Epithelial cell of proximal tubule (primary cell): ENCODE results near the gene TNKS1BP1. TPM values are rescaled to one million over a fixed set of nuclear protein-coding genes. Genes with fewer than 3 reads are reported as not detected.

Experiments used
- DNase-seq: peaks from one replicate; pipeline ENCODE4 v3.0.0-alpha.2; 2011; ENCODE audit warnings: low read depth
- H3K4me3 ChIP-seq: 2 replicates; pipeline ENCODE4 v1.5.1; 2011; ENCODE audit warnings: low read depth, mild to moderate bottlenecking, low read length
- CTCF ChIP-seq: conservative IDR thresholded peaks from 2 replicates; pipeline ENCODE4 v1.5.1; 2012; ENCODE audit warnings: low read depth, mild to moderate bottlenecking, low read length
- total RNA-seq: library from RNA; depleted of rRNA; stranded (reverse); fragments of >200 nt; gene quantifications from 2 replicates; pipeline ENCODE4 v1.2.3, GENCODE V29; 2015

Gene TNKS1BP1
- total RNA-seq, 1 donor from 2014 or later = 65.4 TPM

- no peak overlapping the region for H3K4me3 ChIP-seq
- TF ChIP-seq CTCF = no peak
- DNase-seq = no peak
These were observed 48.4 kb downstream of the TNKS1BP1 start for GRCh38 chr11:57276169-57276970.

GRCh38 chr11:57275582-57275981 lies 49.2 kb downstream of the TNKS1BP1 start:
- no peak for DNase-seq
- H3K4me3 ChIP-seq = no peak overlapping the region
- TF ChIP-seq CTCF = no peak

GRCh38 chr11:57274904-57275498 lies 49.8 kb downstream of the TNKS1BP1 start:
- no peak overlapping the region for H3K4me3 ChIP-seq
- DNase-seq = no peak
- TF ChIP-seq CTCF = no peak

GRCh38 chr11:57273448-57274058 lies 51.2 kb downstream of the TNKS1BP1 start:
- DNase-seq = no peak
- no peak for TF ChIP-seq CTCF
- no peak overlapping the region for H3K4me3 ChIP-seq

- H3K4me3 ChIP-seq = no peak overlapping the region
- peak; percentile 70 for DNase-seq
- TF ChIP-seq CTCF = no peak
These were observed 55.2 kb downstream of the TNKS1BP1 start for GRCh38 chr11:57269571-57270021.

- no peak for TF ChIP-seq CTCF
- H3K4me3 ChIP-seq = no peak overlapping the region
- DNase-seq = no peak
These were observed 58.6 kb downstream of the TNKS1BP1 start for GRCh38 chr11:57266157-57266556.
